ENCODE measurements around the gene USP3.
A peak's percentile ranks its signal among the peaks of the same experiment; 100 is the strongest.

USP3 gene

GRCh38 chr15:63560741-63561448 lies 56.5 kb downstream of the USP3 start:
- no peak for DNase-seq
- in situ Hi-C loops (cut with HindIII; ENCODE audit: low pct_ligation_motif_present, low pct_unique_long_range_greater_than_20kb, low sequenced_read_pairs): no loop called here

GRCh38 chr15:63564093-63564492 lies 59.7 kb downstream of the USP3 start:
- no peak for DNase-seq
- in situ Hi-C loops (cut with HindIII; ENCODE audit: low pct_ligation_motif_present, low pct_unique_long_range_greater_than_20kb, low sequenced_read_pairs): no loop called here

- DNase-seq: no peak
- in situ Hi-C loops (cut with HindIII; ENCODE audit: low pct_ligation_motif_present, low pct_unique_long_range_greater_than_20kb, low sequenced_read_pairs): no loop called here
Measured at GRCh38 chr15:63565536-63566186, 61.3 kb downstream of the USP3 start.

- no peak for DNase-seq
- in situ Hi-C loops (cut with HindIII; ENCODE audit: low pct_ligation_motif_present, low pct_unique_long_range_greater_than_20kb, low sequenced_read_pairs): no loop called here
Measured at GRCh38 chr15:63572749-63573464, 68.5 kb downstream of the USP3 start.

DNA sequence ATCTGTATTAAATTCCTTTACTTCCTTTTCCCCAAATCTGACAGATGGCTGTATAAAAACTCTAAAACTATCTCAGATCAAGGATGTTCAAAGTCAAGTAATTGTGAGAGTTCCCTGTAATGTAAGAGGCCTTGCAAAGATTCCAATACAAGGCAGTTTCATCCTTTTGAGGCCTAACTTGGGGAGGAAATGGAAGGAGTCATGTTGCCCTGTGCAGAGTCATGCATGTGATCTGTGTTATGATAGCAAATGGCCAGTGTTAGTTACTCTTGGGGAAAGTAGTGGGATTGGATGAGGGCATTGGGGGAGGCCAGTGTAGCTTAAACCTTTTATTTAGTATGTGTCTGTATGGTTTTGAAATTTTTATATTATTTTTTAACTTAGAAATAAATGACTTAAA lies 69.1 kb downstream of the USP3 start:
- in situ Hi-C loops (cut with HindIII; ENCODE audit: low pct_ligation_motif_present, low pct_unique_long_range_greater_than_20kb, low sequenced_read_pairs): no loop called here
- DNase-seq: no peak

GRCh38 chr15:63575312-63575711 lies 70.9 kb downstream of the USP3 start:
- in situ Hi-C loops (cut with HindIII; ENCODE audit: low pct_ligation_motif_present, low pct_unique_long_range_greater_than_20kb, low sequenced_read_pairs): no loop called here
- DNase-seq: no peak

GRCh38 chr15:63576441-63576840 lies 72.0 kb downstream of the USP3 start:
- in situ Hi-C loops (cut with HindIII; ENCODE audit: low pct_ligation_motif_present, low pct_unique_long_range_greater_than_20kb, low sequenced_read_pairs): no loop called here
- no peak for DNase-seq

GRCh38 chr15:63582179-63582578 lies 77.8 kb downstream of the USP3 start:
- no peak for DNase-seq
- in situ Hi-C loops (cut with HindIII; ENCODE audit: low pct_ligation_motif_present, low pct_unique_long_range_greater_than_20kb, low sequenced_read_pairs): no loop called here

- peak; percentile 73 for DNase-seq
- in situ Hi-C loops (cut with HindIII; ENCODE audit: low pct_ligation_motif_present, low pct_unique_long_range_greater_than_20kb, low sequenced_read_pairs): no loop called here
Measured at GRCh38 chr15:63582718-63583426, 78.5 kb downstream of the USP3 start.

DNA sequence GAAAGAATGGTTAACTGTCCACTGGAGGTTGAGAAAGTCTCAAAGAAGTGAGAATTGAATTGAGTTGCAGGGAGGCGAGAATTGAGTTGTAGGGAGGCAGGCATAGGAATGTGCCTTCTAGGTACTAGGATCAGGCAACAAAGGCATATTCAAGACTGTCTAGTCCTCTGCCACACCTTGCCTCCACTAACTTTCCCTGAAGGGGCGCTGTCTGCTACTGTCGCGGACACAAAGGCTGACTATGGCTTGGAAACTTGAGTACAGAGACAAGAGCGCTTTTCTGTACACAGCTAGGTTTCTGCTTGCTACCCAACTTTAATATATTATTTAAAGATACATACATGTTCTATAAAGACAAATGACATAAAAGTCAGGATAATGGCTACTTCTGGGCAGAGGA lies 82.4 kb downstream of the USP3 start:
- no peak for DNase-seq
- in situ Hi-C loops (cut with HindIII; ENCODE audit: low pct_ligation_motif_present, low pct_unique_long_range_greater_than_20kb, low sequenced_read_pairs): no loop called here

GRCh38 chr15:63587527-63587926 lies 83.1 kb downstream of the USP3 start:
- in situ Hi-C loops (cut with HindIII; ENCODE audit: low pct_ligation_motif_present, low pct_unique_long_range_greater_than_20kb, low sequenced_read_pairs): no loop called here
- no peak for DNase-seq

DNA sequence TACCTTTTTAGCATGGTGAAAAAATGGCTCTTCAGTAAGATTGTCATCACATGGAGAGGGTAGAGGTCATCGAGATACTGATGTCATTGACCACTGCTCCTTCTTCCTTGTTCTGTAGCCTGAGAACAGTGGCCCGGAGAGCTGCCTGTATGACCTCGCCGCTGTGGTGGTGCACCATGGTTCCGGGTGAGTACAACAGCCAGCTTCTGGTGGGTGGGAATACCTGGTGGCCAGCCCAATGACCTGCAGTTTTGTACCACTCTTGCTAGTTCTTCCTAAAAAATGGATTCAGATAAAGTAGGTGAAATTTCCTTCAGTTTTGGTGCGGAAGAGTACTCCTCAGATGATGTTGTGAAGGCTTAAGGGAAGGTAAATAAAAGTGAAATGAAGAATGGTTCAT lies 84.4 kb downstream of the USP3 start:
- in situ Hi-C loops (cut with HindIII; ENCODE audit: low pct_ligation_motif_present, low pct_unique_long_range_greater_than_20kb, low sequenced_read_pairs): no loop called here

DNA sequence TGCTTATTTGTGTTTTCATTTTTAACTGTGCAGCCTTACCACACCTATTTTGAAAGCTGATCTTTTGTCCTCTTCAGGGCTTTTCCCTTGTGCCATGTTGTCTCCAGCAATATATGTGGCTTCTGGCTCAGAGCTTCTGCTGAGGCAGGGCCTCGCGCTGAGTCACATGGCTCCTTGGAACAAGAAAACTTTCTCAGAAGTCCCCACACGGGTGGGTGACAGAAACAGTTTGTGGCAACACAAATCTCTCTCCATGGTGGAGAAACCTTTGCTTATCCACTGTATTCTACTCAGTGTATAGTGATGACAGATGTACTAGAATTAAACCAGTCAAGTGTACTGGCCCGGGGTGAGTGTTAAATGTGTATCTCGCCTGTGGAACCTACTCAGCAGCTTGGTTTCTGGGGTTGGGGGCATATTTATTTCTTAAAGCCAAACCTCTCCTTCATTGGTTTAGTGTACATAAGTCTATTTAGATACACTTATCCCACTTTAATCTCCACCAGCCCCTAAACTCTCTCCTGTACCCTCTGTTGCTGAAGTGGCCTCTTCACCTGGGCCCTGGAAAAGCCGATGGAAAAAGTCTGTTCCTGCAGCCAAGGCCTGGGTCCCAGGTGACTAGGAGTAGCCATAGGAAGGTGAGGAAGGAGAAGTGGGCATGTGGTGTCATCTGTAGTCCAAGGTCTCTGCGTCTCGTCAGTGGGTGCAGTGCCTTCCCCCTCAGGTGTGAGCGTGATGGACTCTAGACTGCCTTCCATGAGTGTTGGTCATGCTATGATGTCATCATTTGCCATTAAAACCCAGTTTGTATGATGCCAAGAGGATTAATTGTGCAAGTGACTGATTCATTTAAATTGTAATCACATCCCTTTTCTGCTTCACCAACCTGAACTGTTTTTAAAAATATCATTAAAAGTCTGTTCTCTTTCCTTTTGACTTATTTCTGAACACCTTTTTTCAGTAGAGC lies 89.6 kb downstream of the USP3 start:
- no peak for DNase-seq
- in situ Hi-C loops (cut with HindIII; ENCODE audit: low pct_ligation_motif_present, low pct_unique_long_range_greater_than_20kb, low sequenced_read_pairs): no loop called here

More for the DNA sequence above, 84.4 kb downstream of the USP3 start:
- no peak for DNase-seq

GRCh38 chr15:63595065-63595464 lies 90.7 kb downstream of the USP3 start:
- in situ Hi-C loops (cut with HindIII; ENCODE audit: low pct_ligation_motif_present, low pct_unique_long_range_greater_than_20kb, low sequenced_read_pairs): no loop called here
- DNase-seq: no peak

DNA sequence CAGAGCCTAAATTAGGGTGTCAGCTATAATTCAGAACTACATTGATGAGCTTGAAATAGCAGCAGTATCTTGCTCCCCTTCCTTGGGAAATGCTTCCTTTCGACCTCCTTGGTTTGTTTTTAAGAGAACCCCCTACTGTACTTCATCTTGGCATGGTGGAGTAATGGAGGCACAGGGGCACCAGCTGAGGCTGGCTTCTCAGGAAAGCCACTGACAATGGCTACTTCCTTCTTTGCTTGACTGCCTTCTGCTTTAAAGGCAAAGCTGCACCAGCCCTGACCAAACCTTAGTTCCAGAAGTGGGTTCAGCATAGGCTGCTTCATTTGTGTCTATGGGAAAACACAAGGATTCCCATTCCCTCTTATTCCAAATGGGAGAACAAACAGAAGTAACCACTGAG lies 91.3 kb downstream of the USP3 start:
- in situ Hi-C loops (cut with HindIII; ENCODE audit: low pct_ligation_motif_present, low pct_unique_long_range_greater_than_20kb, low sequenced_read_pairs): no loop called here
- DNase-seq: no peak

GRCh38 chr15:63596676-63597037 lies 92.3 kb downstream of the USP3 start:
- no peak for DNase-seq
- in situ Hi-C loops (cut with HindIII; ENCODE audit: low pct_ligation_motif_present, low pct_unique_long_range_greater_than_20kb, low sequenced_read_pairs): no loop called here

DNA sequence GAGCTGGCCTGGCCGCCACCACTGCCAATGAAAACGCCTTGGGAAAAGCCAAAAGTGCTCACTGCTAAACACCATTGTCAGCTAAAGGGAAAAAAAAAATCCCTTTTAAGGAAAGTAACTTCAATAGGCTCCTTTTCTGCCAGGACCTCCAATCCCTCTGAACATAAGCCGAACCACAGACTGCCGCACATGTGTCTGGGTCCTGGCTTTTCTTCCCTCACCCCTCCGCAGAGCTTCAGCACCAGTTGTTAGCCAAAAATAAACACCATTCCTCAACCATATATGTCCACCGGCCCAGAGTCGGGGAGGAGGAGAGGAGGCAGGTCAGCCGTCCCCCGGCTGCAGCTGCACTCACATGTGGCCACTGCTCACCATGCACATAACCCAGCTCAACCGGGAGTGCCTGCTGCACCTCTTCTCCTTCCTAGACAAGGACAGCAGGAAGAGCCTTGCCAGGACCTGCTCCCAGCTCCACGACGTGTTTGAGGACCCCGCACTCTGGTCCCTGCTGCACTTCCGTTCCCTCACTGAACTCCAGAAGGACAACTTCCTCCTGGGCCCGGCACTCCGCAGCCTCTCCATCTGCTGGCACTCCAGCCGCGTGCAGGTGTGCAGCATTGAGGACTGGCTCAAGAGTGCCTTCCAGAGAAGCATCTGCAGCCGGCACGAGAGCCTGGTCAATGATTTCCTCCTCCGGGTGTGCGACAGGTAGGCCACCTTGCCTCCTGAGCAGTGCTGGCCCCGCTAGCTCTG lies 92.8 kb downstream of the USP3 start, which contains the start of gene FBXL22:
FBXL22 (plus strand) TSS at position 350 of the 753 bp plus-strand sequence; CDS start at position 356, 6 bp downstream.
- in situ Hi-C loops (cut with HindIII; ENCODE audit: low pct_ligation_motif_present, low pct_unique_long_range_greater_than_20kb, low sequenced_read_pairs): no loop called here
- DNase-seq: no peak
